Skeletal muscle tissue (tissue), 4 donors: ENCODE results near the gene CFHR1. TPM values are rescaled to one million over a fixed set of nuclear protein-coding genes. Genes with fewer than 3 reads are reported as not detected.
"Not testable (repeated sequence)": the region's sequence is repeated elsewhere in the genome, so short reads cannot be mapped to it uniquely, and the experiment has no call there.

Source experiments
- H3K27ac ChIP-seq: one replicate; pipeline ENCODE4 v1.7.0; 2013; ENCODE audit warnings: mild to moderate bottlenecking, low read depth, low read length, inconsistent platforms
- H3K27me3 ChIP-seq, 3 donors: one replicate each; pipeline ENCODE4 v1.7.0; 2013; ENCODE audit warnings: low read length in 3 of 3; ENCODE audit not compliant: control insufficient read depth in 3 of 3, insufficient read depth in 3 of 3
- H3K36me3 ChIP-seq, 3 donors: one replicate each; pipeline ENCODE4 v1.7.0; 2013; ENCODE audit warnings: low read length in 3 of 3; ENCODE audit not compliant: control insufficient read depth in 3 of 3, insufficient read depth in 3 of 3
- H3K4me1 ChIP-seq, 3 donors: one replicate each; pipeline ENCODE4 v1.7.0; 2013; ENCODE audit warnings: low read length in 3 of 3, mild to moderate bottlenecking in 3 of 3; ENCODE audit not compliant: control insufficient read depth in 3 of 3, insufficient read depth in 3 of 3
- H3K4me3 ChIP-seq, 3 donors: one replicate each; pipeline ENCODE4 v1.7.0; 2013; ENCODE audit warnings: low read length in 3 of 3
- H3K9ac ChIP-seq, 3 donors: one replicate each; pipeline ENCODE4 v1.7.0; 2013; ENCODE audit warnings: low read length in 3 of 3, mild to moderate bottlenecking in 3 of 3, moderate library complexity in 2 of 3, low read depth in 1 of 3
- H3K9me3 ChIP-seq, 3 donors: one replicate each; pipeline ENCODE4 v1.7.0; 2013; ENCODE audit warnings: low read length in 3 of 3; ENCODE audit not compliant: control insufficient read depth in 3 of 3
- total RNA-seq: library from RNA; depleted of rRNA; stranded (reverse); fragments of >200 nt; gene quantifications from one replicate; pipeline ENCODE4 v1.2.3, GENCODE V29; 2014
- donor health status: Osteomylitis.

CFHR1 gene
- total RNA-seq, 1 donor from 2014 or later: 1.6 TPM

DNA sequence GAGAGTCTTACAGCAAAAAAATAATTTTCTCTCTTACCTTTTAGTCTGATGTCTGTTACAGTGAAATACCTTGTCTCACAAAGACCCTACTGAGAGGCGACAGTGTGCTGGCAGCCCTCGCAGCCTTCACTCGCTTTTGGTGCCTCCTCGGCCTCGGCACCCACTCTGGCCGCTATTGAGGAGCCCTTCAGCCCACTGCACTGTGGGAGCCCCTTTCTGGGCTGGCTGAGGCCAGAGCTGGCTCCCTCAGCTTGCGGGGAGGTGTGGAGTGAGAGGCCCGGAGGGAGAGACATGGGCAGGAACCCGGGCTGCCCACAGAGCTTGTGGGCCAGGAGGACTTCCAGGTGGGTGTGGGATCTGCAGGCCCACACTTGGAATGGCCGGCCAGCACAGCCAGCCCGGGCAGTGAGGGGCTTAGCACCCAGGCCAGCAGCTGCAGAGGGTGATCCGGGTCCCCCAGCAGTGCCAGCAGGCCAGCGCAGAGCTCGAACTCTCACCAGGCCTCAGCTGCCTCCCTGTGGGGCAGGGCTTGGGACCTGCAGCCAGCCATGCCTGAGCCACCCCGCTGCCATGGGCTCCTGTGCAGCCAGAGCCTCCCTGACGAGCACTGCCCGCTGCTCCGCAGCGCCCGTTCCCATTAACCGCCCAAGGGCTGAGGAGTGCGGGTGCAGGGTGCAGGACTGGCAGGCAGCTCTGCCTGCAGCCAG lies 10.8 kb upstream of the CFHR1 start:
- Histone ChIP-seq H3K27me3 (no peaks in the 10 kb centered on the region), H3K4me3 (no peak overlapping the region), H3K36me3 (no peaks in the 10 kb centered on the region)

DNA sequence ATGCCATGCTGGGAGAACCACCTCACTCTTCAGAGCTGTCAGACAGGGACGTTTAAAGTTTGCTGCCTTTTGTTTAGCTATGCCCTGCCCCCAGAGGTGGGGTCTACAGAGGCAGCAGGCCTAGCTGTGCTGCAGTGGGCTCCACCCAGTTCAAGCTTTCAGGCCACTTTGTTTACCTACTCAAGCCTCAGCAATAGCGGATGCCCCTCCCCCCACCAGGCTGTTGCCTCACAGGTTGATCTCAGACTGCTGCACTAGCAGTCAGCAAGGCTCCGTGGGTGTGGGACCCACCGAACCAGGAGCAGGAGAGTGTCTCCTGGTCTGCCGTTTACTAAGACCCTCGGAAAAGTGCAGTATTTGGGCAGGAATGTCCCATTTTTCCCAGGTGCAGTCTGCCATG lies 2.1 kb upstream of the CFHR1 start:
- H3K9me3 ChIP-seq, H3K36me3 ChIP-seq, H3K9ac ChIP-seq, H3K27me3 ChIP-seq, H3K4me1 ChIP-seq, H3K4me3 ChIP-seq, H3K27ac ChIP-seq: not testable (repeated sequence)

More for the DNA sequence above, 10.8 kb upstream of the CFHR1 start:
- Histone ChIP-seq H3K9ac (no peak overlapping the region), H3K27ac (no peak overlapping the region), H3K9me3 (no peaks in the 10 kb centered on the region), H3K4me1 (no peaks in the 10 kb centered on the region)

DNA sequence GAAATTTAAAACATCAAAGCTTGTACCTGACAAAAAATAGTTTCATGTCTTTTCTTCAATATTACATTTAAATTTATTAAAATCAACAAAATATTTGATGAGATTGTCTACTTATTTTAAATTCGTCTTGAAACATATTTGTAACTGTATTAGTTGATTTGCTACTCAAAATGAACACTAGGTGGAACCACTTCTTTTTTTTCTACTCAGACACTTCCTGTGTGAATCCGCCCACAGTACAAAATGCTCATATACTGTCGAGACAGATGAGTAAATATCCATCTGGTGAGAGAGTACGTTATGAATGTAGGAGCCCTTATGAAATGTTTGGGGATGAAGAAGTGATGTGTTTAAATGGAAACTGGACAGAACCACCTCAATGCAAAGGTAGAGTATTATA lies 8.3 kb downstream of the CFHR1 start:
- not testable (repeated sequence) for H3K27me3 ChIP-seq, H3K4me3 ChIP-seq, H3K27ac ChIP-seq, H3K4me1 ChIP-seq, H3K9me3 ChIP-seq, H3K9ac ChIP-seq, H3K36me3 ChIP-seq

DNA sequence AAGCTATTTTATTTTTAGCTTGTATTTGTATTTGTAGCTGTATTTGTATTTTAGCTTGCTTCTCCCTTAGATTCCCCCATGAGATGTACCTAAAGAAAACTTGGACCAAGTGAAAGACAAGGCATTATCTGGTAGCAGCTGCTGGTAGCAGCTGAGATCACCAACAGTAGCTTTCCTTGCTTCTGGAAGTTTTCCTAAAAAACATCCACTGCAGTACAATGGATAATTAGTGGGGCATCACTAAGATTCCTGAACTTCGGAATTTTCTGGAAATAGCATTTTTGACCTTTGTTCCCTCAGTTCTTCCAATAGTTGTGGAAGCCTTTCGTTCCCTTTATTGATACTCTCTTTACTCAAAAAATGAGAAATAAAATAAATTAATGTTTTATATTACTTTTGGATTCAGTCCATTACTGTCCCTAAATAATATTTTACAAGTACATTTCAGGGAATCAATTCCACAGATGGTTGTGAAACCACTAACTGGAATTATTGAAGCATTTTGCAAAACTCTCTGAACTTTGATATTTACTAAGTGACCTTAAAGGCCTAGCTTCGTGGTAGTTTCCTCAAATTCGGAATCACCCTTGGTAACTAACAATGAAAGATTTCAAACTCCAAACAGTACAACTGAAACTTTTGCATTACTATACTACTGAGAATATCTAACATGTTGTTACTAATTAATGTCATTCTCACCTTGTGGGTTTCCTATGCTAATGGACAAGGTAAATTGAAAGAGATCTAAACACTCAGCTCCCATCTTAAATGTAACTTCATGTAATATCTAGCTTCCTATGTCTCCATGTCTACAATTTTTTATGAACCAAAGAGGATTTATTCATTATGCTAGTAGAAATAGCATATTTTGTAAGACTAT lies 30.3 kb downstream of the CFHR1 start:
- not testable (repeated sequence) for H3K4me3 ChIP-seq, H3K9ac ChIP-seq, H3K4me1 ChIP-seq, H3K9me3 ChIP-seq, H3K27ac ChIP-seq, H3K27me3 ChIP-seq, H3K36me3 ChIP-seq

DNA sequence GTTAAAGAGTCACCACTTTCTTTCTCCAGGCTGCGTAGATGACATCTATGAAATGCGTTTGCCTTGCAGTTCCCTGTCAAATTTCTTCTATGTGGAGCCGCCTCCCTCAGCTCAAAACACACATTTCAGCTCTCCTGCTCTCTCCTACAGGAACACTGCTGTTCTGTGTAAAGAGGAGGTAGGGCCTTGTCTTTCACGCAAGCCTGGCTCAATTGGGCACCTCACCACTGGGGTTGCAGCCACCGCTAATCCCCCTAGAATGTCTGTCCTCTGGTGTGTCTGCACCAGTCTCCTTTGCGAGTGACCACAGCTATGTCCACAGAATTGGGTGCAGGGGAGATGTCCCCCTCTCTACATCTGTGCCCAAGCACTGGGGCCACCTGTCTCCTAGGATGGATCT lies 36.5 kb downstream of the CFHR1 start:
- Histone ChIP-seq H3K27ac (no peak overlapping the region), H3K9me3 (no peaks in the 10 kb centered on the region), H3K4me1 (no peaks in the 10 kb centered on the region), H3K36me3 (no peaks in the 10 kb centered on the region), H3K4me3 (no peak overlapping the region), H3K9ac (no peak overlapping the region), H3K27me3 (no peaks in the 10 kb centered on the region)

DNA sequence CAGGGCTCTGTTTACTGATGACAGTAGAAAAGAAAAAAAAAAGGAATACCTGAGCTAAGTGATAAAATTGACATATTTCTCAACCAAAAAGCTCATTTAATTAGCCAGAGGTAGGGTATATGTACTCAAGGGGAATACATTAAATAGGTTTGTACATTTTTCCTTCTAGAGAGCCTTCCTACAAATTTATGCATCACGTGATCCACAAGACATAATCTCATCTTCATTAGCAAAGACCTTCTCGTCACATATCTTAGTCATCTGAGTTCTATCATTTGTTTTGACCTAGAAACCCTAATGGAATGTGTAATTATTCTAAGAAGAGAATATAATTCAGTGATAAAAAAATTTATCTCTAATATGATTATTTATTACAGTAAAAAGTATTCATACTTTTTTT lies 37.7 kb downstream of the CFHR1 start:
- Histone ChIP-seq H3K27me3 (no peaks in the 10 kb centered on the region), H3K4me3 (no peak overlapping the region), H3K9me3 (no peaks in the 10 kb centered on the region), H3K36me3 (no peaks in the 10 kb centered on the region), H3K4me1 (no peaks in the 10 kb centered on the region), H3K27ac (no peak overlapping the region), H3K9ac (no peak overlapping the region)

DNA sequence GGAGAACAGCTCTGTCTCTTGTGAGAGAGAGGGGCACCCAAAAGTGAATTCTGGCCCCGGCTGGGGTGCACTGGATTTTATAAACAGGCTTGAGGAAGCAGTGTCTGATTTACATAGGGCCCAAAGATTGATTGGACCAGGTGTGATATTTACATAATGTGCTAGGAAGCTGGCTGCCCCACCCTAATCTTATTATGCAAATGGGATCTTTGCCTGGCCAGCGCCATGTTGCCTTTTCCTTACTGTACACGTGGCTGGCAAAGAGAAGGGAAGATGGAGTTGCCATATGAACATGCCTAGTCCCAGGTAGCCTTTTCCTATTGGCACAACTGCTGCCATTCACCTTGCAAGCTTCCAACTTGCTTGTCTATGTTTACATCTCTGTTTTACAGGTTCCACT lies 39.3 kb downstream of the CFHR1 start:
- H3K27me3 ChIP-seq: no peaks in the 10 kb centered on the region
- H3K36me3 ChIP-seq: no peaks in the 10 kb centered on the region
- no peak overlapping the region for H3K4me3 ChIP-seq
- H3K9ac ChIP-seq: no peak overlapping the region
- no peak overlapping the region for H3K27ac ChIP-seq
- no peaks in the 10 kb centered on the region for H3K9me3 ChIP-seq
- no peaks in the 10 kb centered on the region for H3K4me1 ChIP-seq

DNA sequence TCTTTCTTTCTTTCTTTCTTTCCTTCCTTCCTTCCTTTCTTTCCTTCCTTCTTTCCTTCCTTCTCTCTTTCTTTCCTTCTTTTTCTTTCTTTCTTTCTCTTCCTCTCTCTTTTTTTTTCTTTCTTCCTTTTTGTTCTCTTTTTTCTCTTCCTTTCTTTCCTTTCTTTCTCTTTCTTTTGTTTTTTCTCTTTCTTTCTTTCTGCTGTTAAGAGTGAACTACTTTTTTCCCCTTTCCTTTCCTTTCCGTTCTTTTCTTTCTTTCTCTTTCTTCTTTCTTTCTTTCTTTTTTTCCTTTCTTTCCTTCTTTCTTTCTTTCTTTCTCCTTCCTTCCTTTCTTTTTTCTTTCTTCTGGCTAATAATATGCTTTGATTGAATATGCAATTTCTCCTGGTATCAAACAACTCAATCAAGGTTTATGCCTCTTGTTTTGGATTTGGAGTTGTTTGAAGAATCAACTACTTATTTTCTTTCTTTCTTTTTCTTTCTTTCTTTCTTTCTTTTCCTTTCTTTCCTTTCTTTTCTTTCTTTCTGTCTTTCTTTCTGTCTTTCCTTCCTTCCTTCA lies 40.9 kb downstream of the CFHR1 start:
- H3K4me1 ChIP-seq: no peaks in the 10 kb centered on the region

DNA sequence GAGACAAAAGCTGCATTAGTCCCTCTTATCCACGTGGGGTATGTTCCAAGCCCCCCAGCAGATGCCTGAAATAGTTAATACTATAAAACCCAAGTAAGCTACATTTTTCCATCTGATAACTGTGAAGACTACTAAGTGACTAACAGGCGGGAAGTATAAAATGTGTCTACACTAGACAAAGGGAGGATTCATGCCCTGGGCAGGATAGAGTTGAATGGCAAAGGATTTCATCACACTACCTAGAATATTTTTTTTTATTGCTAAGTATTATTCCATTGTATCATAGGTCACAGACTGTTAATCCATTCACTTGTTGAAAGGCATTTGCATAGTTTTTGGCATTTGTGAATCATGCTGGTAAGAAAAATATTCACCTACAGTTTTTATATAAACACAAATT lies 41.9 kb downstream of the CFHR1 start:
- no peaks in the 10 kb centered on the region for H3K9me3 ChIP-seq
- no peak overlapping the region for H3K4me3 ChIP-seq
- no peaks in the 10 kb centered on the region for H3K4me1 ChIP-seq
- H3K9ac ChIP-seq: no peak overlapping the region
- H3K27ac ChIP-seq: no peak overlapping the region
- no peaks in the 10 kb centered on the region for H3K27me3 ChIP-seq
- H3K36me3 ChIP-seq: no peaks in the 10 kb centered on the region

More for the DNA sequence above, 40.9 kb downstream of the CFHR1 start:
- no peak overlapping the region for H3K9ac ChIP-seq
- no peak overlapping the region for H3K27ac ChIP-seq
- H3K27me3 ChIP-seq: no peaks in the 10 kb centered on the region
- no peaks in the 10 kb centered on the region for H3K36me3 ChIP-seq
- no peaks in the 10 kb centered on the region for H3K9me3 ChIP-seq
- no peak overlapping the region for H3K4me3 ChIP-seq

DNA sequence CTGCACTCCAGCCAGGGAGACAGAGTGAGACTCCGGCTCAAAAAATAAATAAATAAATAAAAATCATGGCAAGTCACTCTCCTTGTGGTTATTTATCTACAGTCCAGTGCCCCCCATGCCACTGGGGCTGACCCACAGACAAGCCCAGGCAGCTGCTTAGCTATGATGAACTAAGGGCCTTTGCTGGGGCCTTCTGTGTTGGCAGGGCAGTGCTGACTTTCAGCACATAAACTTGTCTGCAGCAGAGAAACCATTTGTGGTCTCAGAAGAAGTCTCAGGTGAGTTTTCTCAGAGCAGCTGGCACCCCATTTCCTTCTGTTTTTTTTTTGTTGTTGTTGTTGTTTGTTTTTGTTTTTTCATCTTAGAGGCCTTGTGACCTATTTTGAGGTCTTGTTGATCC lies 47.4 kb downstream of the CFHR1 start:
- H3K27ac ChIP-seq: no peak overlapping the region
- no peaks in the 10 kb centered on the region for H3K9me3 ChIP-seq
- no peak overlapping the region for H3K9ac ChIP-seq
- H3K4me1 ChIP-seq: no peaks in the 10 kb centered on the region
- H3K4me3 ChIP-seq: no peak overlapping the region
- no peaks in the 10 kb centered on the region for H3K27me3 ChIP-seq
- H3K36me3 ChIP-seq: no peaks in the 10 kb centered on the region
